SK-N-SH treated with all-trans-retinoic acid at 6 μM for 48 hours (cell line): ENCODE data around the gene DGKI.

Experiments
- PATZ1 ChIP-seq: fragments of 250-450 bp; sonication (Bioruptor Pico); IDR thresholded peaks from 2 replicates; pipeline ENCODE4 v1.8.0; 2020; ENCODE audit warnings: mild to moderate bottlenecking, moderate library complexity, borderline replicate concordance
- PPARA ChIP-seq: fragments of 250-450 bp; sonication (Bioruptor Pico); IDR thresholded peaks from 2 replicates; pipeline ENCODE4 v1.5.0; 2020; ENCODE audit warnings: mild to moderate bottlenecking, borderline replicate concordance
- TOX ChIP-seq: fragments of 250-450 bp; sonication (Bioruptor Pico); IDR thresholded peaks from 2 replicates; pipeline ENCODE4 v1.8.0; 2021; ENCODE audit warnings: mild to moderate bottlenecking, moderate library complexity, borderline replicate concordance
- TF ChIP-seq, protein P1 (sequence below): fragments of 250-450 bp; sonication (Bioruptor Pico); IDR thresholded peaks from 2 replicates; pipeline ENCODE4 v1.5.1; 2020; ENCODE audit warnings: low read depth, mild to moderate bottlenecking, moderate library complexity

DNA sequence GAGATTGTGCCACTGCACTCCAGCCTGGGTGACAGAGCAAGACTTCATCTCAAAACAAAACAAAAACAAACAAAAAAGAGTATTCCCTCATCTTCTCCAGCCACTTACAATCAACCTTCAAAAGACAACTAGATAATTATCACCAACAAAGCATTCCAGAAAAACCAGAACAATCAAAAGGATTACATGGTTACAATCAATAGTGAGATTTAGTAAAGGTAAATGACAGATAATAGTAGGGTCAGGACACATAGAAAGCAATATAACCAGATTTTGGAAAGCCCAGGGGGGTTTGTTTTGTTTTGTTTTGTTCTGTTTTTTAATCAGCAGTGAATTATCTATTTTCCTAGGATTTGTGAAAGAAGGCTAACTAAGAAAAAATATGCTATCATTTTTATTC, 412.2 kb downstream of the DGKI start:
- TF ChIP-seq PATZ1 (CRISPR knock-in tag) (no peak), PPARA (CRISPR knock-in tag) (no peak), TOX (CRISPR knock-in tag) (no peak)
- TF ChIP-seq, protein P1, sequence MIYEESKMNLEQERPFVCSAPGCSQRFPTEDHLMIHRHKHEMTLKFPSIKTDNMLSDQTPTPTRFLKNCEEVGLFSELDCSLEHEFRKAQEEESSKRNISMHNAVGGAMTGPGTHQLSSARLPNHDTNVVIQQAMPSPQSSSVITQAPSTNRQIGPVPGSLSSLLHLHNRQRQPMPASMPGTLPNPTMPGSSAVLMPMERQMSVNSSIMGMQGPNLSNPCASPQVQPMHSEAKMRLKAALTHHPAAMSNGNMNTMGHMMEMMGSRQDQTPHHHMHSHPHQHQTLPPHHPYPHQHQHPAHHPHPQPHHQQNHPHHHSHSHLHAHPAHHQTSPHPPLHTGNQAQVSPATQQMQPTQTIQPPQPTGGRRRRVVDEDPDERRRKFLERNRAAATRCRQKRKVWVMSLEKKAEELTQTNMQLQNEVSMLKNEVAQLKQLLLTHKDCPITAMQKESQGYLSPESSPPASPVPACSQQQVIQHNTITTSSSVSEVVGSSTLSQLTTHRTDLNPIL: no peak
